Endothelial cell of umbilical vein (primary cell): ENCODE data around the gene PSMA6. TPM values are rescaled to one million over a fixed set of nuclear protein-coding genes. Genes with fewer than 3 reads are reported as not detected.

ENCODE experiments used
- BruUV-seq: library from RNA; stranded (reverse); fragments of 400-500 nt; replicated peaks from 2 replicates; lab custom pipeline; 2021; lab: Mats Ljungman, UMichigan
- CTCF ChIA-PET: fragments of 300-600, 350-600 bp; sonication (Branson Sonifier 250); formaldehyde crosslinking; loops from one replicate; lab custom pipeline; 2021; ENCODE audit warnings: antibody characterized with exemption, inconsistent platforms; lab: Charles Lee
- POLR2A ChIA-PET: fragments of 300-600, 350-600 bp; sonication (Branson Sonifier 250); formaldehyde crosslinking; loops from one replicate; lab custom pipeline; 2021; ENCODE audit warnings: antibody characterized with exemption, inconsistent platforms; lab: Charles Lee
- DNase-seq: peaks from one replicate; pipeline ENCODE4 v3.0.0-alpha.2; 2011; ENCODE audit warnings: low read depth, low spot score
- FAIRE-seq: peaks from 2 replicates; lab custom pipeline; 2011; peaks lifted over from hg19 to GRCh38; lab: Jason Lieb, UNC
- H2AFZ ChIP-seq: 2 replicates; pipeline ENCODE4 v1.6.0; 2012; ENCODE audit warnings: low read depth, low read length, control low read depth, inconsistent platforms
- H3K27ac ChIP-seq: 2 replicates; pipeline ENCODE4 v1.5.1; 2011; ENCODE audit warnings: low read depth, mild to moderate bottlenecking, control low read depth, low read length, moderate library complexity; ENCODE audit not compliant: insufficient read depth
- H3K27me3 ChIP-seq, 2 experiments: 2 replicates each; pipeline versions ENCODE4 v1.6.0 to v1.6.1; 2011; ENCODE audit warnings: low read length in 2 of 2, mixed read lengths in 1 of 2; ENCODE audit not compliant: control insufficient read depth in 2 of 2, insufficient read depth in 2 of 2
- H3K36me3 ChIP-seq, 2 experiments: 2 replicates in 1 of 2; 3 replicates in 1 of 2; pipeline ENCODE4 v1.5.1; 2011; ENCODE audit warnings: low read length in 2 of 2, mild to moderate bottlenecking in 1 of 2, moderate library complexity in 1 of 2; ENCODE audit not compliant: control insufficient read depth in 2 of 2, insufficient read depth in 2 of 2; ENCODE audit errors: extremely low read depth in 1 of 2
- H3K4me1 ChIP-seq: 3 replicates; pipeline ENCODE4 v1.5.1; 2011; ENCODE audit warnings: mild to moderate bottlenecking, low read length; ENCODE audit not compliant: control insufficient read depth, insufficient read depth; ENCODE audit errors: extremely low read depth
- H3K4me2 ChIP-seq: 2 replicates; pipeline ENCODE4 v1.6.1; 2011; ENCODE audit warnings: low read length, control low read depth, mixed read lengths; ENCODE audit not compliant: insufficient read depth
- H3K4me3 ChIP-seq, 3 experiments: fragments of 200-600 bp in 1 of 3; sonication (generic), shearing (Covaris generic) in 1 of 3; replicated peaks in 1 of 3; 2 replicates each; pipeline ENCODE4 v1.5.1; 2011 to 2016; ENCODE audit warnings: control low read depth in 3 of 3, low read length in 3 of 3, mild to moderate bottlenecking in 2 of 3, inconsistent platforms in 1 of 3, low read depth in 1 of 3, moderate library complexity in 1 of 3; ENCODE audit not compliant: insufficient read depth in 1 of 3
- H3K79me2 ChIP-seq: 2 replicates; pipeline ENCODE4 v1.6.0; 2012; ENCODE audit warnings: low read length, inconsistent platforms; ENCODE audit not compliant: control insufficient read depth, insufficient read depth
- H3K9ac ChIP-seq: replicated peaks from 2 replicates; pipeline ENCODE3; 2011; ENCODE audit warnings: low read length, control low read depth; ENCODE audit not compliant: insufficient read depth; ENCODE audit errors: extremely low read depth
- H3K9me1 ChIP-seq: replicated peaks from 3 replicates; pipeline ENCODE4 v1.6.0; 2011; ENCODE audit warnings: mild to moderate bottlenecking, low read length; ENCODE audit not compliant: control insufficient read depth, insufficient read depth; ENCODE audit errors: extremely low read depth
- H3K9me3 ChIP-seq: replicated peaks from 2 replicates; pipeline ENCODE4 v1.5.1; 2012; ENCODE audit warnings: low read length, inconsistent platforms; ENCODE audit not compliant: control insufficient read depth, insufficient read depth
- H4K20me1 ChIP-seq: replicated peaks from 2 replicates; pipeline ENCODE3; 2011; ENCODE audit warnings: mild to moderate bottlenecking, low read length; ENCODE audit not compliant: control insufficient read depth, insufficient read depth; ENCODE audit errors: extremely low read depth
- EZH2 ChIP-seq: IDR thresholded peaks from 2 replicates; pipeline ENCODE4 v1.6.1; 2012; ENCODE audit warnings: borderline replicate concordance, low read depth, mild to moderate bottlenecking, moderate library complexity, low read length, inconsistent platforms; ENCODE audit not compliant: severe bottlenecking
- FOS ChIP-seq: IDR thresholded peaks from 2 replicates; pipeline ENCODE4 v1.6.1; 2011; ENCODE audit warnings: mild to moderate bottlenecking, low read length, moderate library complexity, borderline replicate concordance; ENCODE audit not compliant: insufficient read depth
- GATA2 ChIP-seq: IDR thresholded peaks from 2 replicates; pipeline ENCODE4 v1.7.0; 2011; ENCODE audit warnings: low read depth, mild to moderate bottlenecking, moderate library complexity, mixed read lengths, low read length; ENCODE audit not compliant: insufficient read length, insufficient read depth
- JUN ChIP-seq: IDR thresholded peaks from 2 replicates; pipeline ENCODE4 v1.6.1; 2011; ENCODE audit warnings: borderline replicate concordance, low read depth; ENCODE audit not compliant: insufficient read length, insufficient read depth
- MYC ChIP-seq: IDR thresholded peaks from one replicate; pipeline ENCODE4 v1.6.1; 2011; ENCODE audit warnings: mild to moderate bottlenecking, low read depth, low read length
- POLR2A ChIP-seq: IDR thresholded peaks from 2 replicates; pipeline ENCODE4 v1.6.1; 2012; ENCODE audit warnings: low read depth, mild to moderate bottlenecking, control low read depth, low read length
- POLR2AphosphoS5 ChIP-seq: IDR thresholded peaks from 2 replicates; pipeline ENCODE4 v1.6.1; 2012; ENCODE audit warnings: low read depth, mild to moderate bottlenecking, control low read depth, low read length, moderate library complexity; ENCODE audit not compliant: insufficient read depth
- dilution Hi-C: fragments of 300-500 bp; cut with MboI; formaldehyde crosslinking; loops from one replicate; pipeline ENCODE4 v1.15.0; 2019; ENCODE audit warnings: low sequenced_read_pairs; ENCODE audit not compliant: extremely low pct_ligation_motif_present
- intact Hi-C: fragments of 100-400 bp; cut with micrococcal nuclease; formaldehyde crosslinking; loops from one replicate; pipeline ENCODE4 v1.10.0; 2022
- polyA plus RNA-seq, 4 experiments: library from polyadenylated mRNA; depleted of rRNA in 3 of 4; stranded (reverse) in 3 of 4; unstranded in 1 of 4; fragments of >200 nt; gene quantifications; 2 replicates each; pipeline versions ENCODE4 v1.2.1 to v1.2.3, GENCODE V29; 2011 to 2012; ENCODE audit warnings: missing spikeins in 1 of 4
- total RNA-seq: library from RNA; stranded (reverse); gene quantifications from 2 replicates; pipeline ENCODE4 v1.2.3, GENCODE V29; 2021
- TF ChIP-seq, protein P1 (sequence below): IDR thresholded peaks from 2 replicates; pipeline ENCODE4 v1.6.1; 2011; ENCODE audit not compliant: insufficient read depth, insufficient read length
- TF ChIP-seq, protein P2 (sequence below), 2 donors: IDR thresholded peaks; 1 replicate in 1 of 2; 2 replicates in 1 of 2; pipeline ENCODE4 v1.5.1; 2011; ENCODE audit warnings: low read length in 2 of 2, mild to moderate bottlenecking in 2 of 2, moderate library complexity in 2 of 2, control low read depth in 1 of 2, inconsistent platforms in 1 of 2, low read depth in 1 of 2; ENCODE audit not compliant: insufficient read depth in 1 of 2; ENCODE audit errors: extremely low read depth in 1 of 2

The PSMA6 gene
- total and polyA plus RNA-seq, 2 donors (not counting 3 experiments of a cell fraction or from before 2014, with no cell fraction given): 170 to 197 TPM

DNA sequence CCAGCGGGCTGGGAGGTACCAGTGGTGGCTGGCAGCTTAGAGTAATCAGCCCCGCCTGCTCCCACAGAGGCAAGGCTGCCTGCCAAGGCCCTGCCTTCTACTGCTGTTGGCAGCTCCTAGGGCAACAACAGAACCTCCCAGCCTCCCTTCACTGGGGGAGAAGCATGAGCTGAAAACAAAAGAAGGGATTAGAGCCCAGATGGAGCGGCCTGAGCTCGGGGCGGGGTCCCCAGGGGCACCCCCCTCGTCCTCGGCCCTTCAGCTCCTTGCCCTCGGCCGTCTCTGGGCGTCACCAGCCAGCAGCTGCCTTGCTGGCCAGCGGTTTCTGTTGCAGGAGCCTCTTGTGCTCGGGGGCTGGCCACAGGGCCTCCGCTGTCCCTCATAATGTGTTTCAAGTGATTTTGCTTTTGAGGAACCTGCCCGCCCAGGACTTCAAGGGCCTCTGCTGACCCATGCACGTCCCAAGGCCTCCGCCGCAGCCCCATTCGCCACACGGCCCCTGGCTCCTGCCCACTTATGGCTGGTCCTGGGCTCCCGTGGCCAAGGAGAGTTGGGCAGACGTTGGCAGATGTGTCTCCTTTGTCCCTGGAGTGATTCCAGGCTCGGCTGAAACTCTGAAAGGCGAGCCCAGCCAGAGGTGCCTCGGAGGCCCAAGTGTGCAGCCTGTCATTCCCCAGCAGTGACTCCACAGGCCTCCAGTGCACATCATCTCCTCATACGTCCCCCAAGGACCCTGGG lies 49.7 kb downstream of the PSMA6 start:
- no peaks in the 10 kb centered on the region for H3K27me3 ChIP-seq
- H3K9ac ChIP-seq: no peak overlapping the region
- H3K79me2 ChIP-seq: no peaks in the 10 kb centered on the region
- peak overlapping the region; percentile 92 for H2AFZ ChIP-seq
- ChIA-PET POLR2A (interaction anchor here (0.5 to 1.2 kb wide), 3 partner anchors 22 to 62 kb away, joined by 4 to 6 read pairs (median 5); partner anchors contain the start of gene NFKBIA), CTCF (interaction anchor here (0.9 to 1.6 kb wide), 10 partner anchors 9 to 127 kb away, joined by 3 to 8 read pairs (median 4); partner anchors contain the start of genes NFKBIA and PSMA6)
- H3K4me3 ChIP-seq: no peak overlapping the region
- H3K9me1 ChIP-seq: no peaks in the 10 kb centered on the region
- peak; percentile 91 for DNase-seq
- H3K4me1 ChIP-seq: peaks cover 16% of the 10 kb centered on the region
- H3K9me3 ChIP-seq: no peaks in the 10 kb centered on the region
- H3K36me3 ChIP-seq: no peaks in the 10 kb centered on the region
- FAIRE-seq: peak; percentile 97
- dilution Hi-C loops: no loop called here
- no peak for TF ChIP-seq GATA2
- peak; percentile 30 for TF ChIP-seq POLR2AphosphoS5
- TF ChIP-seq JUN: no peak
- no peaks in the 10 kb centered on the region for H4K20me1 ChIP-seq
- BruUV-seq: no TSS peak
- intact Hi-C loops: loop anchor here (5.0 kb wide), 1 partner anchor 50 kb away; the partner anchor contains the start of gene PSMA6
- H3K4me2 ChIP-seq: peak overlapping the region; percentile 13
- no peak overlapping the region for H3K27ac ChIP-seq

GRCh38 chr14:35342489-35343010 lies 50.4 kb downstream of the PSMA6 start:
- H3K27ac ChIP-seq: no peak overlapping the region
- no peaks in the 10 kb centered on the region for H4K20me1 ChIP-seq
- BruUV-seq: no TSS peak
- ChIA-PET CTCF (interaction anchor here (0.9 to 1.6 kb wide), 4 partner anchors 9 to 61 kb away, joined by 4 to 8 read pairs (median 6); partner anchors contain the start of gene NFKBIA), POLR2A (interaction anchor here (0.6 kb wide), 1 partner anchor 14 kb away, joined by 3 read pairs; no protein-coding TSS in a partner anchor)
- intact Hi-C loops: loop anchor here (5.0 kb wide), 1 partner anchor 50 kb away; the partner anchor contains the start of gene PSMA6
- no peaks in the 10 kb centered on the region for H3K9me3 ChIP-seq
- H3K4me2 ChIP-seq: no peak overlapping the region
- no peaks in the 10 kb centered on the region for H3K27me3 ChIP-seq
- peaks cover 10% of the 10 kb centered on the region for H3K4me1 ChIP-seq
- dilution Hi-C loops: no loop called here
- TF ChIP-seq, protein P1, sequence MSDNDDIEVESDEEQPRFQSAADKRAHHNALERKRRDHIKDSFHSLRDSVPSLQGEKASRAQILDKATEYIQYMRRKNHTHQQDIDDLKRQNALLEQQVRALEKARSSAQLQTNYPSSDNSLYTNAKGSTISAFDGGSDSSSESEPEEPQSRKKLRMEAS: no peak
- no peak for TF ChIP-seq FOS
- TF ChIP-seq EZH2: no peak
- TF ChIP-seq JUN: no peak
- TF ChIP-seq, protein P2, sequence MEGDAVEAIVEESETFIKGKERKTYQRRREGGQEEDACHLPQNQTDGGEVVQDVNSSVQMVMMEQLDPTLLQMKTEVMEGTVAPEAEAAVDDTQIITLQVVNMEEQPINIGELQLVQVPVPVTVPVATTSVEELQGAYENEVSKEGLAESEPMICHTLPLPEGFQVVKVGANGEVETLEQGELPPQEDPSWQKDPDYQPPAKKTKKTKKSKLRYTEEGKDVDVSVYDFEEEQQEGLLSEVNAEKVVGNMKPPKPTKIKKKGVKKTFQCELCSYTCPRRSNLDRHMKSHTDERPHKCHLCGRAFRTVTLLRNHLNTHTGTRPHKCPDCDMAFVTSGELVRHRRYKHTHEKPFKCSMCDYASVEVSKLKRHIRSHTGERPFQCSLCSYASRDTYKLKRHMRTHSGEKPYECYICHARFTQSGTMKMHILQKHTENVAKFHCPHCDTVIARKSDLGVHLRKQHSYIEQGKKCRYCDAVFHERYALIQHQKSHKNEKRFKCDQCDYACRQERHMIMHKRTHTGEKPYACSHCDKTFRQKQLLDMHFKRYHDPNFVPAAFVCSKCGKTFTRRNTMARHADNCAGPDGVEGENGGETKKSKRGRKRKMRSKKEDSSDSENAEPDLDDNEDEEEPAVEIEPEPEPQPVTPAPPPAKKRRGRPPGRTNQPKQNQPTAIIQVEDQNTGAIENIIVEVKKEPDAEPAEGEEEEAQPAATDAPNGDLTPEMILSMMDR (IDR thresholded peaks at IDR 0.05; ENCODE audit: extremely low read depth in 1 of 2, insufficient read depth in 1 of 2, low read depth in 1 of 2, low read length in 2 of 2): no peak
- no peak for TF ChIP-seq POLR2A
- TF ChIP-seq POLR2AphosphoS5: no peak
- TF ChIP-seq GATA2: no peak
- TF ChIP-seq MYC: no peak
- no peak overlapping the region for H3K9ac ChIP-seq
- peak overlapping the region; percentile 92 for H2AFZ ChIP-seq
- no peaks in the 10 kb centered on the region for H3K79me2 ChIP-seq
- FAIRE-seq: no peak
- H3K4me3 ChIP-seq: no peak overlapping the region
- DNase-seq: no peak
- H3K36me3 ChIP-seq: no peaks in the 10 kb centered on the region
- H3K9me1 ChIP-seq: no peaks in the 10 kb centered on the region
